ENCODE data around the gene RARB. TPM values are rescaled to one million over a fixed set of nuclear protein-coding genes. Genes with fewer than 3 reads are reported as not detected.

The RARB gene
- total and polyA plus RNA-seq, 2 donors (not counting 3 experiments of a cell fraction or from before 2014, with no cell fraction given) = 15.3 to 23.4 TPM

- Histone ChIP-seq H3K4me3 (replicated peaks in 1 of 3; ENCODE audit: insufficient read depth in 1 of 3, low read depth in 1 of 3, low read length in 3 of 3) (no peak overlapping the region), H3K27ac (ENCODE audit: insufficient read depth, low read depth, low read length) (no peak overlapping the region), H3K4me1 (ENCODE audit: control insufficient read depth, extremely low read depth, insufficient read depth, low read length) (peaks cover 13% of the 10 kb centered on the region), H3K36me3 (ENCODE audit: control insufficient read depth in 2 of 2, extremely low read depth in 1 of 2, insufficient read depth in 2 of 2, low read length in 2 of 2) (no peaks in the 10 kb centered on the region), H2AFZ (ENCODE audit: low read depth, low read length) (no peak overlapping the region), H3K9ac (replicated peaks; ENCODE audit: extremely low read depth, insufficient read depth, low read length) (no peak overlapping the region), H3K27me3 (ENCODE audit: control insufficient read depth in 2 of 2, insufficient read depth in 2 of 2, low read length in 2 of 2) (no peaks in the 10 kb centered on the region), H3K79me2 (ENCODE audit: control insufficient read depth, insufficient read depth, low read length) (no peaks in the 10 kb centered on the region), H3K4me2 (ENCODE audit: insufficient read depth, low read length) (no peak overlapping the region), H4K20me1 (replicated peaks; ENCODE audit: control insufficient read depth, extremely low read depth, insufficient read depth, low read length) (no peaks in the 10 kb centered on the region), H3K9me1 (replicated peaks; ENCODE audit: control insufficient read depth, extremely low read depth, insufficient read depth, low read length) (no peaks in the 10 kb centered on the region), H3K9me3 (replicated peaks; ENCODE audit: control insufficient read depth, insufficient read depth, low read length) (no peaks in the 10 kb centered on the region)
- TF ChIP-seq JUN (IDR thresholded peaks at IDR 0.05; ENCODE audit: borderline replicate concordance, insufficient read depth, insufficient read length, low read depth) (no peak), POLR2AphosphoS5 (IDR thresholded peaks at IDR 0.05; ENCODE audit: insufficient read depth, low read depth, low read length) (no peak), EZH2 (IDR thresholded peaks at IDR 0.05; ENCODE audit: borderline replicate concordance, low read depth, low read length, severe bottlenecking) (no peak), MYC (IDR thresholded peaks at IDR 0.05; ENCODE audit: low read depth, low read length) (no peak), CTCF (IDR thresholded peaks at IDR 0.05; ENCODE audit: extremely low read depth in 1 of 2, insufficient read depth in 1 of 2, low read depth in 1 of 2, low read length in 2 of 2) (no peak), FOS (IDR thresholded peaks at IDR 0.05; ENCODE audit: borderline replicate concordance, insufficient read depth, low read length) (no peak), POLR2A (IDR thresholded peaks at IDR 0.05; ENCODE audit: low read depth, low read length) (no peak), GATA2 (IDR thresholded peaks at IDR 0.05; ENCODE audit: insufficient read depth, insufficient read length, low read depth, low read length) (no peak), MAX (IDR thresholded peaks at IDR 0.05; ENCODE audit: insufficient read depth, insufficient read length) (no peak)
- no TSS peak for BruUV-seq (replicated peaks)
- dilution Hi-C loops (cut with MboI; ENCODE audit: extremely low pct_ligation_motif_present, low sequenced_read_pairs) = no loop called here
- no peak for DNase-seq (ENCODE audit: low read depth, low spot score)
- CTCF ChIA-PET = interaction anchor here (1.5 kb wide), 1 partner anchor 8 kb away, joined by 6 read pairs; no protein-coding TSS in a partner anchor
- intact Hi-C loops (cut with micrococcal nuclease) = no loop called here
- no peak for FAIRE-seq
- POLR2A ChIA-PET = no interaction called here
Observed at GRCh38 chr3:25586167-25586505, 158.1 kb downstream of the RARB start.
